Erythroblast (primary cell): ENCODE results near the gene KSR1.

ENCODE experiments used
- GATA1 ChIP-seq: IDR thresholded peaks from 2 replicates; pipeline ENCODE4 v1.6.1; 2011; ENCODE audit warnings: low read depth, mild to moderate bottlenecking, control low read depth, low read length, moderate library complexity
- POLR2A ChIP-seq: IDR thresholded peaks from 2 replicates; pipeline ENCODE4 v1.6.1; 2011; ENCODE audit warnings: mild to moderate bottlenecking, low read length

DNA sequence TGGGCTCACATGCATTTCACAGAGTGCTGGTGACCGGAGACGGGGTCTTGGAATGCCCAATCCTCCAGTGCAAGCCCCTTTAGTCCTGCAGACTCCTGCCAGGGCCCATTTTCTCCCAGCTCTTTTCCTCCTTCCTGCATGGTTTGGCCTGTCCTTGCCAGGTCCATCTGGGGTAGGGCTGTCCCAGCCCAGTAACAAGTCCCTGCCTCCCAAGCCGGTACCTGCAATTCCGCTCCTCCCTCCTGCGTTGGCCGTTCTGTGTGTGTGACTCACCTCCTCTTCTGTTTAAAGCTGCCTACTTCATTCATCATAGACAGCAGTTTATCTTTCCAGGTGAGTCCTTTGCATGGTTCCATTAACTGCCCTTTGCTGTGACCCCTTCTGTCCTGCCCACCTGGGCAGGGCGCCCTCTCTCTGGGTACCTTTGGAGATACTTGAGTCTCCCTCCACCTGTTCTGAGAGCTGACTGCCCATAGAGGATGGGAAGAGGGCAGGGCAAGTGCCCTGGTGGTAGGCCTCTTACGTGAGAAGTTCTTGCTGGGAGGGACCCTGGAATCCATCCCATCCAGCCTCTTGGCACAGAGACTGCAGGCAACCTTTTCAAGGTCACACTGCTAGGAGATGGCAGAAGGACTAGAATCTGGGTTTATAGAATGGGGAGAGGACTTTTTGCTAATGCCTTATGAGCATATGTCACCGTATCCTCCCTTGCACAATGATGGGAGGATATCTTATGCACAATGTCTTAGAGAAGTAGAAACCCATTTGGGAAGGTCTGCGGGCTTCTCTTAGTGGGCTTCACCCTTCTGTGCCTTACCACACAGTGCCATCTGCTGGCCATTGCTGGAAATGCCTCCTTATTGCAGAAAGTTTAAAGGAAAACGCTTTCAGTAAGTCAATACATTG lies 145.1 kb downstream of the KSR1 start:
- TF ChIP-seq POLR2A (no peak), GATA1 (no peak)
